ENCODE measurements around the gene HERC6. TPM values are rescaled to one million over a fixed set of nuclear protein-coding genes. Genes with fewer than 3 reads are reported as not detected.

Gene HERC6
- total RNA-seq, 1 experiment from 2014 or later: 4.9 TPM

GRCh38 chr4:88467392-88467791, 88.7 kb downstream of the HERC6 start:
- BruUV-seq (replicated peaks): no TSS peak
- CTCF ChIA-PET: no interaction called here
- H3K9me3 ChIP-seq (ENCODE audit: insufficient read depth, low read depth): no peaks in the 10 kb centered on the region
- H2AFZ ChIP-seq: no peak overlapping the region
- no peaks in the 10 kb centered on the region for H3K4me1 ChIP-seq (replicated peaks; ENCODE audit: insufficient read depth)
- no peaks in the 10 kb centered on the region for H4K20me1 ChIP-seq (ENCODE audit: insufficient read depth)
- no peak overlapping the region for H3K4me3 ChIP-seq
- H3K4me2 ChIP-seq: no peak overlapping the region
- H3F3A ChIP-seq (ENCODE audit: insufficient read depth, low read depth): no peaks in the 10 kb centered on the region
- no peaks in the 10 kb centered on the region for H3K36me3 ChIP-seq (ENCODE audit: low read depth)
- H3K27ac ChIP-seq: no peak overlapping the region
- DNase-seq: no peak
- no peaks in the 10 kb centered on the region for H3K79me2 ChIP-seq (ENCODE audit: low read depth)
- POLR2A ChIA-PET (ENCODE audit: unreplicated experiment): no interaction called here
- no peaks in the 10 kb centered on the region for H3K9me2 ChIP-seq (ENCODE audit: insufficient read depth)
- intact Hi-C loops (cut with micrococcal nuclease; ENCODE audit: unreplicated experiment): no loop called here
- no peak for TF ChIP-seq EZH2 (IDR thresholded peaks at IDR 0.05; ENCODE audit: low read depth)
- TF ChIP-seq, protein P1, sequence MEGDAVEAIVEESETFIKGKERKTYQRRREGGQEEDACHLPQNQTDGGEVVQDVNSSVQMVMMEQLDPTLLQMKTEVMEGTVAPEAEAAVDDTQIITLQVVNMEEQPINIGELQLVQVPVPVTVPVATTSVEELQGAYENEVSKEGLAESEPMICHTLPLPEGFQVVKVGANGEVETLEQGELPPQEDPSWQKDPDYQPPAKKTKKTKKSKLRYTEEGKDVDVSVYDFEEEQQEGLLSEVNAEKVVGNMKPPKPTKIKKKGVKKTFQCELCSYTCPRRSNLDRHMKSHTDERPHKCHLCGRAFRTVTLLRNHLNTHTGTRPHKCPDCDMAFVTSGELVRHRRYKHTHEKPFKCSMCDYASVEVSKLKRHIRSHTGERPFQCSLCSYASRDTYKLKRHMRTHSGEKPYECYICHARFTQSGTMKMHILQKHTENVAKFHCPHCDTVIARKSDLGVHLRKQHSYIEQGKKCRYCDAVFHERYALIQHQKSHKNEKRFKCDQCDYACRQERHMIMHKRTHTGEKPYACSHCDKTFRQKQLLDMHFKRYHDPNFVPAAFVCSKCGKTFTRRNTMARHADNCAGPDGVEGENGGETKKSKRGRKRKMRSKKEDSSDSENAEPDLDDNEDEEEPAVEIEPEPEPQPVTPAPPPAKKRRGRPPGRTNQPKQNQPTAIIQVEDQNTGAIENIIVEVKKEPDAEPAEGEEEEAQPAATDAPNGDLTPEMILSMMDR (conservative IDR thresholded peaks at IDR 0.05): no peak
- no peaks in the 10 kb centered on the region for H3K27me3 ChIP-seq (ENCODE audit: insufficient read depth, low read depth)

GRCh38 chr4:88477229-88477860, 98.7 kb downstream of the HERC6 start:
- no peak overlapping the region for H3K4me2 ChIP-seq
- CTCF ChIA-PET: no interaction called here

DNA sequence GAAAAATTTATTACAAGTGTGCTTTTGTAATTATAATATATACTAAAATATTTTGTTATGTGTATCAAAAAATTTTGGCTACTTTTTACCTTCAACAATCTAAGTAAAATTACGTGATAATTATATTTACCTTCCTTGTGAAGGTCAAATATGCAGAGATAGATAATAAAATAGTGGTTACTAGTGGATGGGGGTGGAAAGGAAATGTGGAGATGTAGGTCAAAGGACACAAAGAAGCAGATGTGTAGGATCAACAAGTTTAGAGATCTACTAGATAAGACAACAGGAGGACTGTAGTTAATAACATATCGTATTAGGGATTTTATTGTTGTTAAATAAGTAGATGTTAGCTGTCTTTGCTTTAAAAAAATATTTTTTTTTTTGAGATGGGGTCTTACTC, 99.6 kb downstream of the HERC6 start:
- POLR2A ChIA-PET (ENCODE audit: unreplicated experiment): interaction anchor here (0.6 kb wide), 1 partner anchor 656 kb away, joined by 7 read pairs; no protein-coding TSS in a partner anchor
- Histone ChIP-seq H4K20me1 (ENCODE audit: insufficient read depth) (no peaks in the 10 kb centered on the region), H3K4me1 (replicated peaks; ENCODE audit: insufficient read depth) (no peaks in the 10 kb centered on the region), H3F3A (ENCODE audit: insufficient read depth, low read depth) (no peaks in the 10 kb centered on the region), H3K9me2 (ENCODE audit: insufficient read depth) (no peaks in the 10 kb centered on the region), H3K9me3 (ENCODE audit: insufficient read depth, low read depth) (no peaks in the 10 kb centered on the region), H3K27ac (no peak overlapping the region), H3K79me2 (ENCODE audit: low read depth) (no peaks in the 10 kb centered on the region), H2AFZ (no peak overlapping the region), H3K36me3 (ENCODE audit: low read depth) (no peaks in the 10 kb centered on the region), H3K27me3 (ENCODE audit: insufficient read depth, low read depth) (no peaks in the 10 kb centered on the region), H3K4me2 (no peak overlapping the region), H3K4me3 (no peak overlapping the region)
- no peak for TF ChIP-seq EZH2 (IDR thresholded peaks at IDR 0.05; ENCODE audit: low read depth)
- TF ChIP-seq, protein P1 (conservative IDR thresholded peaks at IDR 0.05): no peak
- intact Hi-C loops (cut with micrococcal nuclease; ENCODE audit: unreplicated experiment): no loop called here
- BruUV-seq (replicated peaks): no TSS peak
- no peak for DNase-seq
- CTCF ChIA-PET: no interaction called here

More at GRCh38 chr4:88477229-88477860, 98.7 kb downstream of the HERC6 start:
- no peak overlapping the region for H3K27ac ChIP-seq
- H3K4me1 ChIP-seq (replicated peaks; ENCODE audit: insufficient read depth): no peaks in the 10 kb centered on the region
- intact Hi-C loops (cut with micrococcal nuclease; ENCODE audit: unreplicated experiment): no loop called here
- H3K36me3 ChIP-seq (ENCODE audit: low read depth): no peaks in the 10 kb centered on the region
- H3K27me3 ChIP-seq (ENCODE audit: insufficient read depth, low read depth): no peaks in the 10 kb centered on the region
- DNase-seq: no peak
- TF ChIP-seq EZH2 (IDR thresholded peaks at IDR 0.05; ENCODE audit: low read depth): no peak
- TF ChIP-seq, protein P1 (conservative IDR thresholded peaks at IDR 0.05): no peak
- POLR2A ChIA-PET (ENCODE audit: unreplicated experiment): no interaction called here
- H3K9me3 ChIP-seq (ENCODE audit: insufficient read depth, low read depth): no peaks in the 10 kb centered on the region
- BruUV-seq (replicated peaks): no TSS peak
- H3K9me2 ChIP-seq (ENCODE audit: insufficient read depth): no peaks in the 10 kb centered on the region
- no peak overlapping the region for H3K4me3 ChIP-seq
- H3K79me2 ChIP-seq (ENCODE audit: low read depth): no peaks in the 10 kb centered on the region
- H3F3A ChIP-seq (ENCODE audit: insufficient read depth, low read depth): no peaks in the 10 kb centered on the region
- H4K20me1 ChIP-seq (ENCODE audit: insufficient read depth): no peaks in the 10 kb centered on the region
- H2AFZ ChIP-seq: no peak overlapping the region
